Left ventricle myocardium inferior (tissue), 1 donor: Measurements from ENCODE around the gene MMP13. TPM values are rescaled to one million over a fixed set of nuclear protein-coding genes. Genes with fewer than 3 reads are reported as not detected.
"Not testable (repeated sequence)": the region's sequence is repeated elsewhere in the genome, so short reads cannot be mapped to it uniquely, and the experiment has no call there.

Experiments used
- DNase-seq: peaks from one replicate; pipeline ENCODE4 v3.0.0-alpha.2; 2020
- H3K27ac ChIP-seq: fragments of 200-600 bp; replicated peaks from 2 replicates; pipeline ENCODE4 v1.8.0; 2021
- H3K27me3 ChIP-seq: fragments of 200-600 bp; 2 replicates; pipeline ENCODE4 v1.8.0; 2021; ENCODE audit warnings: low read depth
- H3K36me3 ChIP-seq: fragments of 200-600 bp; 2 replicates; pipeline ENCODE4 v1.8.0; 2021
- H3K4me1 ChIP-seq: fragments of 200-600 bp; 2 replicates; pipeline ENCODE4 v1.8.0; 2021
- H3K4me3 ChIP-seq: fragments of 200-600 bp; 2 replicates; pipeline ENCODE4 v1.8.0; 2021; ENCODE audit warnings: mild to moderate bottlenecking, moderate library complexity
- H3K9me3 ChIP-seq: fragments of 200-600 bp; replicated peaks from 2 replicates; pipeline ENCODE4 v1.8.0; 2021
- CTCF ChIP-seq: fragments of 200-600 bp; IDR thresholded peaks from 2 replicates; pipeline ENCODE4 v1.8.0; 2021; ENCODE audit warnings: antibody characterized with exemption, mild to moderate bottlenecking, borderline replicate concordance
- intact Hi-C: fragments of 100-400 bp; cut with micrococcal nuclease; formaldehyde crosslinking; loops from one replicate; pipeline ENCODE4 v1.11.0; 2022
- total RNA-seq: library from RNA; stranded (reverse); fragmentation: NEBNext Ultra II Directional; extraction: Animal tissue kit (Norgen Biotek cat#: 25700); gene quantifications from one replicate; pipeline ENCODE4 v1.2.1, GENCODE V29; 2021
- donor health status: DM: no; HTN: yes; CAD: no; lungs with severe emphysema.

The MMP13 gene
- total RNA-seq, 1 donor from 2014 or later: not detected

GRCh38 chr11:102986815-102987214 is 31.3 kb upstream of the MMP13 start:
- DNase-seq: no peak
- intact Hi-C loops: no loop called here
- Histone ChIP-seq H3K4me1 (no peaks in the 10 kb centered on the region), H3K36me3 (no peaks in the 10 kb centered on the region), H3K9me3 (no peaks in the 10 kb centered on the region), H3K4me3 (no peak overlapping the region), H3K27ac (no peak overlapping the region), H3K27me3 (no peaks in the 10 kb centered on the region)
- TF ChIP-seq CTCF: no peak

- no peaks in the 10 kb centered on the region for H3K27me3 ChIP-seq
- DNase-seq: no peak
- no peak overlapping the region for H3K4me3 ChIP-seq
- H3K27ac ChIP-seq: no peak overlapping the region
- intact Hi-C loops: no loop called here
- no peaks in the 10 kb centered on the region for H3K9me3 ChIP-seq
- no peaks in the 10 kb centered on the region for H3K4me1 ChIP-seq
- no peak for TF ChIP-seq CTCF
- no peaks in the 10 kb centered on the region for H3K36me3 ChIP-seq
Measured at GRCh38 chr11:102985850-102986249, 30.3 kb upstream of the MMP13 start.

- intact Hi-C loops: no loop called here
- H3K4me3 ChIP-seq: no peak overlapping the region
- H3K9me3 ChIP-seq: peaks cover 8% of the 10 kb centered on the region
- no peaks in the 10 kb centered on the region for H3K4me1 ChIP-seq
- TF ChIP-seq CTCF: no peak
- no peak for DNase-seq
- H3K36me3 ChIP-seq: no peaks in the 10 kb centered on the region
- no peak overlapping the region for H3K27ac ChIP-seq
- H3K27me3 ChIP-seq: no peaks in the 10 kb centered on the region
Measured at GRCh38 chr11:102983486-102983885, 28.0 kb upstream of the MMP13 start.

GRCh38 chr11:102981324-102981910 is 25.9 kb upstream of the MMP13 start:
- intact Hi-C loops: no loop called here
- Histone ChIP-seq H3K27me3 (no peaks in the 10 kb centered on the region), H3K9me3 (peaks cover 8% of the 10 kb centered on the region), H3K36me3 (no peaks in the 10 kb centered on the region), H3K27ac (no peak overlapping the region), H3K4me1 (no peaks in the 10 kb centered on the region), H3K4me3 (no peak overlapping the region)
- no peak for DNase-seq
- no peak for TF ChIP-seq CTCF

- peaks cover 7% of the 10 kb centered on the region for H3K9me3 ChIP-seq
Measured at GRCh38 chr11:102974552-102975280, 19.2 kb upstream of the MMP13 start.

GRCh38 chr11:102973698-102974097 is 18.2 kb upstream of the MMP13 start:
- H3K36me3 ChIP-seq, H3K4me1 ChIP-seq, H3K9me3 ChIP-seq, H3K27me3 ChIP-seq, H3K27ac ChIP-seq, H3K4me3 ChIP-seq, intact Hi-C loops, DNase-seq: not testable (repeated sequence)

More at GRCh38 chr11:102974552-102975280, 19.2 kb upstream of the MMP13 start:
- DNase-seq: no peak
- no peaks in the 10 kb centered on the region for H3K36me3 ChIP-seq
- no peak for TF ChIP-seq CTCF
- no peak overlapping the region for H3K4me3 ChIP-seq
- intact Hi-C loops: no loop called here
- H3K4me1 ChIP-seq: no peaks in the 10 kb centered on the region
- peaks cover 4% of the 10 kb centered on the region for H3K27me3 ChIP-seq
- H3K27ac ChIP-seq: no peak overlapping the region
